ENCODE results near the gene ORM2.

Gene ORM2

GRCh38 chr9:114359801-114360200, 30.1 kb downstream of the ORM2 start:
- intact Hi-C loops (cut with DNase I), result no loop called here
- peak in 1 of 42 donors; percentile 8 for DNase-seq

- no peak for DNase-seq
- intact Hi-C loops (cut with DNase I), result no loop called here
These were observed 31.9 kb downstream of the ORM2 start for GRCh38 chr9:114361542-114361941.

GRCh38 chr9:114362394-114362793, 32.7 kb downstream of the ORM2 start:
- DNase-seq, result no peak
- intact Hi-C loops (cut with DNase I), result no loop called here

GRCh38 chr9:114363424-114363823, 33.8 kb downstream of the ORM2 start:
- no peak for DNase-seq

GRCh38 chr9:114364134-114365041, 34.7 kb downstream of the ORM2 start:
- intact Hi-C loops (cut with DNase I), result no loop called here
- DNase-seq, result no peak

More at GRCh38 chr9:114363424-114363823, 33.8 kb downstream of the ORM2 start:
- intact Hi-C loops (cut with DNase I), result no loop called here

GRCh38 chr9:114365194-114365593, 35.5 kb downstream of the ORM2 start:
- intact Hi-C loops (cut with DNase I), result no loop called here
- no peak for DNase-seq

GRCh38 chr9:114366334-114367128, 36.9 kb downstream of the ORM2 start:
- intact Hi-C loops (cut with DNase I), result no loop called here

GRCh38 chr9:114367366-114367765, 37.7 kb downstream of the ORM2 start:
- intact Hi-C loops (cut with DNase I), result no loop called here

More at GRCh38 chr9:114366334-114367128, 36.9 kb downstream of the ORM2 start:
- no peak for DNase-seq

GRCh38 chr9:114367772-114368569, 38.3 kb downstream of the ORM2 start:
- no peak for DNase-seq
- intact Hi-C loops (cut with DNase I), result no loop called here

More at GRCh38 chr9:114367366-114367765, 37.7 kb downstream of the ORM2 start:
- DNase-seq, result no peak

- no peak for DNase-seq
- intact Hi-C loops (cut with DNase I), result no loop called here
These were observed 39.8 kb downstream of the ORM2 start for GRCh38 chr9:114369216-114370130.

- DNase-seq, result peak in 28 of 42 donors; percentile 21 to 78 (median 58)
- intact Hi-C loops (cut with DNase I), result no loop called here
These were observed 40.7 kb downstream of the ORM2 start for GRCh38 chr9:114370251-114370967.

- intact Hi-C loops (cut with DNase I), result no loop called here
- peak; percentile 75 to 98 (median 92) for DNase-seq
These were observed 41.3 kb downstream of the ORM2 start for GRCh38 chr9:114370968-114371320.

GRCh38 chr9:114371343-114371944, 41.8 kb downstream of the ORM2 start:
- no peak for DNase-seq
- intact Hi-C loops (cut with DNase I), result no loop called here

GRCh38 chr9:114371973-114372917, 42.6 kb downstream of the ORM2 start:
- intact Hi-C loops (cut with DNase I), result no loop called here
- DNase-seq, result peak in 5 of 42 donors; percentile 26 to 41 (median 31)

GRCh38 chr9:114372921-114373448, 43.3 kb downstream of the ORM2 start:
- peak in 35 of 42 donors; percentile 33 to 80 (median 52) for DNase-seq
- intact Hi-C loops (cut with DNase I), result no loop called here

All from head of caudate nucleus (tissue), 42 donors.